DMS153 (cell line): ENCODE data around the gene VEGFA.
"Not testable (repeated sequence)": the region's sequence is repeated elsewhere in the genome, so short reads cannot be mapped to it uniquely, and the experiment has no call there.

ENCODE experiments used
- DNase-seq: peaks from one replicate; lab custom pipeline; 2025; lab: John Stamatoyannopoulos, UW

VEGFA gene

GRCh38 chr6:43803055-43803782, 33.2 kb downstream of the VEGFA start:
- no peak for DNase-seq

GRCh38 chr6:43803783-43804549, 34.0 kb downstream of the VEGFA start:
- no peak for DNase-seq

- peak; percentile 65 for DNase-seq
These were observed 34.7 kb downstream of the VEGFA start for GRCh38 chr6:43804550-43805223.

- DNase-seq, result no peak
These were observed 35.7 kb downstream of the VEGFA start for GRCh38 chr6:43805699-43806042.

- no peak for DNase-seq
These were observed 36.2 kb downstream of the VEGFA start for GRCh38 chr6:43806043-43806757.

GRCh38 chr6:43806758-43807227, 36.8 kb downstream of the VEGFA start:
- DNase-seq, result no peak

GRCh38 chr6:43807228-43808061, 37.4 kb downstream of the VEGFA start:
- DNase-seq, result no peak

GRCh38 chr6:43808412-43808811, 38.4 kb downstream of the VEGFA start:
- no peak for DNase-seq

- peak; percentile 78 for DNase-seq
These were observed 39.6 kb downstream of the VEGFA start for GRCh38 chr6:43809417-43810305.

GRCh38 chr6:43810965-43811732, 41.1 kb downstream of the VEGFA start:
- no peak for DNase-seq

GRCh38 chr6:43811733-43812099, 41.7 kb downstream of the VEGFA start:
- DNase-seq, result no peak

GRCh38 chr6:43812850-43813578, 43.0 kb downstream of the VEGFA start:
- DNase-seq, result no peak

GRCh38 chr6:43814111-43814510, 44.1 kb downstream of the VEGFA start:
- DNase-seq, result no peak

- DNase-seq, result no peak
These were observed 44.9 kb downstream of the VEGFA start for GRCh38 chr6:43814865-43815264.

GRCh38 chr6:43817192-43817591, 47.2 kb downstream of the VEGFA start:
- no peak for DNase-seq

- not testable (repeated sequence) for DNase-seq
These were observed 49.0 kb downstream of the VEGFA start for GRCh38 chr6:43818973-43819372.

GRCh38 chr6:43819958-43820357, 49.9 kb downstream of the VEGFA start:
- DNase-seq, result no peak

GRCh38 chr6:43820486-43820885, 50.5 kb downstream of the VEGFA start:
- DNase-seq, result no peak
